ENCODE results near the gene PARP11.

GRCh38 chr12:3828888-3829287 is 44.3 kb downstream of the PARP11 start:
- TF ChIP-seq CTCF (IDR thresholded peaks at IDR 0.05), result no peak
- no peak for TF ChIP-seq EZH2 (IDR thresholded peaks at IDR 0.05; ENCODE audit: borderline replicate concordance, insufficient read depth, low read depth, low read length, poor library complexity, severe bottlenecking)
